ENCODE measurements around the gene SAMD4B. TPM values are rescaled to one million over a fixed set of nuclear protein-coding genes. Genes with fewer than 3 reads are reported as not detected.

The SAMD4B gene
- total RNA-seq, 1 experiment from 2014 or later: 49.7 TPM

DNA sequence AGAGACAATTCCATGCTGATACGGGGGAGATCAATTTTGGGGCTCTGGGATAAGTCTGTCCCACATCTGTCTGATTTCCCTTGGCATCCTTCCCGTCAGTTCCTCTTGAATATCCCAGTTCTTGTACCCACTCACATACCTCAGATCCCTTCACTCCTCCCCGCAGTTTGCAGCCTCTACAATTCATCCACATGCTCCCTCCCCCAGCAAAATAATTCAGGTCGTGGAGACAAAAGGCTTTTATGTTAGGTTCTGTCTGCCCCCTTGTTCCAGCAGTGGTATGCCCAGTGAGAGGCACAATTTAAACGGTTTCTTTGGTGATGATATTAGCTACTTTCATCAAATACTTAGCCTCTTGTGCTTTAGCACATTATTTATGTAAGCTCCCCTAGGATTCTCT, 83.9 kb downstream of the SAMD4B start:
- H3K4me1 ChIP-seq (replicated peaks): peaks cover 25% of the 10 kb centered on the region
- no peak overlapping the region for H3K27ac ChIP-seq
- no peak for DNase-seq (ENCODE audit: low read depth in 1 of 2, low spot score in 2 of 2)
- no peaks in the 10 kb centered on the region for H3K27me3 ChIP-seq (replicated peaks)
- peaks cover 50% of the 10 kb centered on the region for H3K36me3 ChIP-seq
- H3K4me3 ChIP-seq: no peak overlapping the region
- no peaks in the 10 kb centered on the region for H3K9me3 ChIP-seq (replicated peaks)

DNA sequence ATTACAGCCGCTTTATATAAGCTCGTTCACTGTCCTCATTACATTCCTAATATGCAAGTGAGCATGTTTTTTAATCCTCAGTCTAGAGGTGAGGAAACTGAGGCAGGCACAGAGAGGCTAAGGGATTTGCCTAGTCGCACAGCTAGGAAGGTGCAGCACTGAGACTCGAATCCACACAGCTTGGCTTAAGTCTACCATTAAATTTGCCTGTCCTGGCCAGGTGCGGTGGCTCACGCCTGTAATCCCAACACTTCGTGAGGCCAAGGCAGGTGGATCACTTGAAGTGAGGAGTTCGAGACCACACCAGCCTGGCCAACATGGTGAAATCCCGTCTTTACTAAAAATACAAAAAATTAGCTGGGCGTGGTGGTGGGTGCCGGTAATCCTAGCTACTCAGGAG, 85.5 kb downstream of the SAMD4B start:
- H3K27me3 ChIP-seq (replicated peaks): no peaks in the 10 kb centered on the region
- DNase-seq (ENCODE audit: low read depth in 1 of 2, low spot score in 2 of 2): no peak
- no peak overlapping the region for H3K27ac ChIP-seq
- H3K9me3 ChIP-seq (replicated peaks): no peaks in the 10 kb centered on the region
- peaks cover 47% of the 10 kb centered on the region for H3K36me3 ChIP-seq
- H3K4me3 ChIP-seq: no peak overlapping the region
- peaks cover 29% of the 10 kb centered on the region for H3K4me1 ChIP-seq (replicated peaks)

DNA sequence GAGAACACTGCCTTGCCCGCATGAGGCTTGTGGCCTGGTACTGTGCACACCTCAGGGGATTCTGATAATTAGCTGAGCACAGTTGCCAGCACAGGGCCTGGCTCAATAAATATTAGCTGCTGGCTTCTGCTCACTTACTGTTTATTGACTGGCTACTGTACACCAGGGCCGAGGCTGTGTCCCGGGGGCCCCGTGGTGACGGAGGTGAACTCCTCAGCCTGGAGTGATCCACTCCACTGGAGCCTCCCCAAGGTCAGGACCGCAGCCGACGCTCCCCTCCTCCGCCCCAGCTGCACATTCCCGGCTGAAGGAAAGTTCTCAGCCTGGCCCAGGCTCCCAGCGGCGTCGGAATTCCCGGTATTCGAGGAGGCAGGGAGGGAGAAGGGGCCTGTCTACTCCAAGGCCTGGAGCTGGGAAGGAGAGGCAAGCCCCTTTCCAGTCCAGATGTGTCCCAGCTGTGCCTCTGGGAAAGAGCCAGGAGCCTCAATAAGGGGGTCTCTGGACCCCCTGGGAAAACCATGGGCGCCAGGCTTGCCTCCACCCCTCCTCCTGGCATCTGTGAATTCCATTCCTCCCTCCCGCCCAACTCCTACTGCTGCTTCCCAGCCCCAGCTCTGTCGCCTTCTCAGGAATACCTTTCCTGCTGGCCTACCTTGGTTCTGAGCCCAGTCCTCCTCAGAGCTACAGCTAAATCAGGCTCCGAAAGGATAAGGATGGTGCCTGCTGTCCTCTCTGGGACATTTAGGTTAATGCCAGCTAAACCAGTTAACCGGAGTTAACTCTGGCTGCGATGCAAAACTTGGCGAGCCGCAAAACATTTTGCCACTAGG, 86.3 kb downstream of the SAMD4B start:
- Histone ChIP-seq H3K4me1 (replicated peaks) (peaks cover 29% of the 10 kb centered on the region), H3K36me3 (peaks cover 47% of the 10 kb centered on the region), H3K9me3 (replicated peaks) (no peaks in the 10 kb centered on the region), H3K27ac (peak overlapping the region; percentile 46), H3K4me3 (no peak overlapping the region), H3K27me3 (replicated peaks) (no peaks in the 10 kb centered on the region)
- DNase-seq (ENCODE audit: low read depth in 1 of 2, low spot score in 2 of 2): peak; percentile 73 to 79

DNA sequence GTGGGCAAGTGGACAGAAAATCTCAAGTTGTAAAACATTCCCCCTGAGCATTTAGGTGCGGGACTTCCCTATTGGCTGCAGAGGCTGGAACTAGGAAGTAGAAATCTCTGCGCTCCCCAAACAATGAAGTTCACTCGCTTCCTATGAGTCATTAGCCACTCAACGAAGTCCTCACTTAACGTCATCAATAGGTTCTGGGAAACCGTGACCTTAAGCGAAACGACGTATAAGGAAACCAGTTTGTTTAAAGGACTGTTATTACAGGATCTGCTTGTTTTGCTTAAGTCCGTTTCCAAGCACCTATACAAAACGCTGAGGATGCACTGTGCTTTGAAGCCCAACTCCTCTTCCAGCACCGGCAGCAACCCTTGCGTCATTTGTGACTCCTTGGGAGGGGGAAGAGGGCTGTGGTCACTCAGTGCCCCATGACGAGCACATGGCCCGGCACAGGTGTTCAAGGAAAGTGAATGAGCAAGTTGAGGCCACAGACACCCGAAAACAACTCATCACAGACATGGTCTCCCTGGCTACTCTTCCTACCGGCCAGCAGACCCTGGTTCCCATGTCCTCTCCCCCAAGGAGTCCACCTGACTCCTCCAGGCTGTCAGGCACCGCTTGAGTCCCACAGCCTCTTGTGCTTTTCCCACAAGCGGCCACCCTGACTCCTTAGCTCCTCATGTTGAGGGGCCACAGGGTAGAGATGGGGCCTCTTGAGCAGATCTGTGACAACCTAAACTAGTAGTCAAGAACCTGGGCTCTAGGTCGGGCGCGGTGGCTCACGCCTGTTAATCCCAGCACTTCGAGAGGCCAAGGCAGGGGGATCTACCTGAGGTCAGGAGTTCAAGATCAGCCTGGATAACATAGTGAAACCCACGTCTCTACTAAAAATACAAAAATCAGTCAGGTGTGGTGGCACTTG, 88.7 kb downstream of the SAMD4B start:
- DNase-seq (ENCODE audit: low read depth in 1 of 2, low spot score in 2 of 2): peak; percentile 73 to 81
- peak overlapping the region; percentile 85 for H3K27ac ChIP-seq
- no peak overlapping the region for H3K4me3 ChIP-seq
- H3K36me3 ChIP-seq: peaks cover 46% of the 10 kb centered on the region
- no peaks in the 10 kb centered on the region for H3K9me3 ChIP-seq (replicated peaks)
- peaks cover 40% of the 10 kb centered on the region for H3K4me1 ChIP-seq (replicated peaks)
- no peaks in the 10 kb centered on the region for H3K27me3 ChIP-seq (replicated peaks)

DNA sequence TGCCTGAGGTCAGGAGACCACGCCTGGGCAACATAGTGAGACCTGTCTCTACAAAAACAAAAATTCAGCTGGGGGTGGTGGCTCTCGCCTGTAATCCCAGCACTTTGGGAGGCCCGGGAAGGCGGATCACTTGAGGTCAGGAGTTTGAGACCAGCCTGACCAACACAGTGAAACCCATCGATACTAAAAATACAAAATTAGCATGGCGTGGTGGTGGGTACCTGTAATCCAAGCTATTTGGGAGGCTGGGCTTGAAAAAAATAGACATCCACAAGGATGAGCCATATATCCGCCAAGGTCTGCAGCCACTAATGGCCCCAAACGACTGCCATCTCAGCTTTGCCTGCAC, 90.4 kb downstream of the SAMD4B start:
- Histone ChIP-seq H3K36me3 (peaks cover 46% of the 10 kb centered on the region), H3K4me1 (replicated peaks) (peaks cover 44% of the 10 kb centered on the region), H3K27me3 (replicated peaks) (no peaks in the 10 kb centered on the region), H3K4me3 (no peak overlapping the region), H3K9me3 (replicated peaks) (no peaks in the 10 kb centered on the region), H3K27ac (no peak overlapping the region)
- DNase-seq (ENCODE audit: low read depth in 1 of 2, low spot score in 2 of 2): no peak

DNA sequence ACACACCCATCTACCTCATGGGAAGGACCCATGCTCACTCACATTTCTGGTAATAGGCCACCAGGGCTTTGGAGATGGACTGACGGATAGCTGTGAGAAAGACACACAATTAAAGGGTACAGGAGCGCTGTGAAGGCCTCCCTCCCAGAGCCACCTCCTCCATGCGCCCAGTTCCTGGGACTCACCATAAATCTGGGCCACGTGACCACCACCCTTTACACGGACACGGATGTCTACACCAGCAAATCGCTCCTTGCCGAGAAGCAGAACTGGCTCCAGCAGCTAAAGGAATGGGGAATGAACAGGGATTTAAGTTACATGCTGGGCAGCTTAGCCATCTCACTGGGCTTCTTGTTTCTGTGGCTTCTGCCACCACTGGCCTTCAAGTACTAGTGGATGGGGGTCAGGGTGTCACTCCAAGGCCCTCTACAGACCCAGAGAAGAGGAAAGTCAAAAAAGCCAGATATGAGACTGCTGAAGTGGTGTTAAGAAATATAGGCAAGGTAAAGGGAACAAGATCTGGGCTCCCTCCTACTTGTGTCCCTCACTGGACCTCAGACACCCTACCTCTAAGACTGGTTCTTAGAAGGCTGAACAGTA, 91.4 kb downstream of the SAMD4B start:
- DNase-seq (ENCODE audit: low read depth in 1 of 2, low spot score in 2 of 2): no peak
- H3K27ac ChIP-seq: no peak overlapping the region

DNA sequence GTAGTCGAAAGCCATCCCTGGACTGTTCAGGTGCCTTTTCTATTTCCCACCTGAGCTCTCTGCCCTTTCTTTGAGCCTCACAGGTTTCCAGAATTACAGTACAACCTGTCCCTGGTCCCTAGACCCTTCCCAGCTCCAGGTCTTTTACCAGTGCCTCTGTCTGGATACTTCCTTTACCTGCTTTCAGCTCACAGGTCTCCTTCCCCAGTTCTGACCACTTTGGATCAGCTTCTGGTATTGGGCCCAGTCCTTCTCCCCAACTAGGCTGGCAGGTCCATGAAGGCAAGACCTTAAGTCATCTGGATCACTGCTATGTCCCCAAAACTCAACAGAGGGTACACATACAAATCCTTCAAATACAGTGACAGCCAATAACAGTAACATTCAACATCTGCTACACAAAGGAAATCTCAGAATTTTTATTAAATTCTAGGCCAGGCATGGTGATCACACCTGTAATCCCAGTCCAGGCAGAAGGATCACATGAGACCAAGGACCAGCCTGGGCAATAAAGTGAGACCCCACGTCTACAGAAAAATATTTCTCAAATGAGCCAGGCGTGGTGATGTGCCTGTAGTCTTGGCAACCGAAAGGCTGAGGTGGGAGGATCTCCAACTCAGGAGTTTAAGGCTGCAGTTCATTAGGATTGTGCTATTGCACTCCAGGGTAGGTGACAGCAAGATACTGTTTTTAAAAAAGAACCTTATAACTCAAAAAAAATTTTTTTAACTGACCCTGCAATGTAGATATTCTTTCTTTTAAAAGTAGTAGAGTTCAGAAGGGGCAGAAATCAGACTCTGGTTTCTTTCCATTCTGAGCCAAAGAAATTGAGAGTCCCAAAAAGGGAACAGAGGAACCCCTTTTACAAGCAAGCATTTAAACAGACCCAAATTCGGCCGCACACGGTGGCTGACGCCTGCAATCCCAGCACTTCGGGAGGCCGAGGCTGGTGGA, 92.2 kb downstream of the SAMD4B start:
- Histone ChIP-seq H3K4me1 (replicated peaks) (peaks cover 29% of the 10 kb centered on the region), H3K9me3 (replicated peaks) (no peaks in the 10 kb centered on the region), H3K27me3 (replicated peaks) (no peaks in the 10 kb centered on the region), H3K27ac (peak overlapping the region; percentile 71; the same call in 1 of the 2 replicates), H3K4me3 (peak overlapping the region; percentile 75), H3K36me3 (peaks cover 46% of the 10 kb centered on the region)
- no peak for DNase-seq (ENCODE audit: low read depth in 1 of 2, low spot score in 2 of 2)

More for the DNA sequence above, 91.4 kb downstream of the SAMD4B start:
- Histone ChIP-seq H3K4me3 (no peak overlapping the region), H3K36me3 (peaks cover 46% of the 10 kb centered on the region), H3K9me3 (replicated peaks) (no peaks in the 10 kb centered on the region), H3K4me1 (replicated peaks) (peaks cover 35% of the 10 kb centered on the region), H3K27me3 (replicated peaks) (no peaks in the 10 kb centered on the region)

Other genes with a start within 250 kb of the SAMD4B start
- 7.2 TPM in 2 replicates for gene PAK4, start 216.6 kb upstream of the SAMD4B start, total RNA-seq (2014; rRNA removed; shearing (Covaris generic))
- not detected in 2 replicates for gene NCCRP1, start 145.5 kb upstream of the SAMD4B start, total RNA-seq (2014; rRNA removed; shearing (Covaris generic))
- not detected in 2 replicates for gene SYCN, start 138.2 kb upstream of the SAMD4B start, total RNA-seq (2014; rRNA removed; shearing (Covaris generic))
- gene IFNL3, start 97.4 kb upstream of the SAMD4B start, total RNA-seq (2014; rRNA removed; shearing (Covaris generic)): not detected in 2 replicates
- gene IFNL4, start 93.6 kb upstream of the SAMD4B start, total RNA-seq (2014; rRNA removed; shearing (Covaris generic)): not detected in 2 replicates
- gene IFNL2, start 74.0 kb upstream of the SAMD4B start, total RNA-seq (2014; rRNA removed; shearing (Covaris generic)): not detected in 2 replicates
- not detected in 2 replicates for gene IFNL1, start 46.0 kb upstream of the SAMD4B start, total RNA-seq (2014; rRNA removed; shearing (Covaris generic))
- not detected in 2 replicates for gene LRFN1, start 21.6 kb upstream of the SAMD4B start, total RNA-seq (2014; rRNA removed; shearing (Covaris generic))
- 1.4 TPM in 1 of 2 replicates, not detected in the other for gene GMFG, start 6.4 kb upstream of the SAMD4B start, total RNA-seq (2014; rRNA removed; shearing (Covaris generic))
- gene PAF1, start 48.7 kb downstream of the SAMD4B start, total RNA-seq (2014; rRNA removed; shearing (Covaris generic)): 55.2 and 61.6 TPM in 2 replicates
- 24.3 and 38.9 TPM in 2 replicates for gene MED29, start 49.0 kb downstream of the SAMD4B start, total RNA-seq (2014; rRNA removed; shearing (Covaris generic))
- gene ZFP36, start 64.4 kb downstream of the SAMD4B start, total RNA-seq (2014; rRNA removed; shearing (Covaris generic)): 2.0 and 4.3 TPM in 2 replicates
- 8.6 and 17.9 TPM in 2 replicates for gene PLEKHG2, start 70.2 kb downstream of the SAMD4B start, total RNA-seq (2014; rRNA removed; shearing (Covaris generic))
- 54.0 and 69.4 TPM in 2 replicates for gene RPS16, start 93.5 kb downstream of the SAMD4B start, total RNA-seq (2014; rRNA removed; shearing (Covaris generic))
- 89.0 and 100 TPM in 2 replicates for gene SUPT5H, start 103.2 kb downstream of the SAMD4B start, total RNA-seq (2014; rRNA removed; shearing (Covaris generic))
- gene TIMM50, start 138.4 kb downstream of the SAMD4B start, total RNA-seq (2014; rRNA removed; shearing (Covaris generic)): 79.0 and 90.0 TPM in 2 replicates
- gene DLL3, start 156.5 kb downstream of the SAMD4B start, total RNA-seq (2014; rRNA removed; shearing (Covaris generic)): 0.03 and 0.05 TPM in 2 replicates
- gene SELENOV, start 172.7 kb downstream of the SAMD4B start, total RNA-seq (2014; rRNA removed; shearing (Covaris generic)): not detected in 2 replicates
- gene EID2B, start 190.4 kb downstream of the SAMD4B start, total RNA-seq (2014; rRNA removed; shearing (Covaris generic)): 4.8 and 6.4 TPM in 2 replicates
- 16.9 and 22.7 TPM in 2 replicates for gene EID2, start 197.7 kb downstream of the SAMD4B start, total RNA-seq (2014; rRNA removed; shearing (Covaris generic))